Smooth muscle cell (in vitro differentiated cells): ENCODE measurements around the gene SMCO3. TPM values are rescaled to one million over a fixed set of nuclear protein-coding genes. Genes with fewer than 3 reads are reported as not detected.

Experiments used
- DNase-seq: peaks from one replicate; lab custom pipeline; 2025; ENCODE audit not compliant: unreplicated experiment; lab: John Stamatoyannopoulos, UW
- H2AFZ ChIP-seq: fragments of 200-600 bp; sonication (generic); 2 replicates; pipeline ENCODE4 v1.6.0; 2016; ENCODE audit warnings: antibody characterized with exemption, low read depth, mild to moderate bottlenecking
- H3F3A ChIP-seq: fragments of 200-600 bp; sonication (generic); 2 replicates; pipeline ENCODE4 v1.6.0; 2017; ENCODE audit warnings: antibody characterized with exemption, low read depth
- H3K27ac ChIP-seq: fragments of 200-600 bp; sonication (generic); 2 replicates; pipeline ENCODE4 v1.5.1; 2016; ENCODE audit warnings: low read depth, mild to moderate bottlenecking
- H3K27me3 ChIP-seq: fragments of 200-600 bp; sonication (generic); 2 replicates; pipeline ENCODE4 v1.6.1; 2016; ENCODE audit warnings: low read depth, mild to moderate bottlenecking
- H3K36me3 ChIP-seq: fragments of 200-600 bp; sonication (generic); 2 replicates; pipeline ENCODE4 v1.5.1; 2016; ENCODE audit warnings: low read depth
- H3K4me1 ChIP-seq: fragments of 200-600 bp; sonication (generic); 2 replicates; pipeline ENCODE4 v1.5.1; 2016; ENCODE audit warnings: low read depth
- H3K4me2 ChIP-seq: fragments of 200-600 bp; sonication (generic); 2 replicates; pipeline ENCODE4 v1.6.0; 2016; ENCODE audit warnings: mild to moderate bottlenecking
- H3K4me3 ChIP-seq: fragments of 200-600 bp; sonication (generic); 2 replicates; pipeline ENCODE4 v1.5.1; 2016; ENCODE audit warnings: mild to moderate bottlenecking
- H3K79me2 ChIP-seq: fragments of 200-600 bp; sonication (generic); 2 replicates; pipeline ENCODE4 v1.6.0; 2016; ENCODE audit warnings: low read depth, mild to moderate bottlenecking
- H3K9ac ChIP-seq: fragments of 200-600 bp; sonication (generic); 2 replicates; pipeline ENCODE4 v1.6.0; 2016; ENCODE audit warnings: low read depth
- H3K9me3 ChIP-seq: fragments of 200-600 bp; sonication (generic); replicated peaks from 2 replicates; pipeline ENCODE4 v1.5.1; 2016; ENCODE audit warnings: low read depth
- H4K20me1 ChIP-seq: fragments of 200-600 bp; sonication (generic); 2 replicates; pipeline ENCODE4 v1.6.0; 2016; ENCODE audit warnings: low read depth
- WGBS: methylation state at CpG from one replicate; pipeline ENCODE4 v1.1.7; 2016; ENCODE audit warnings: low lambda C conversion rate; 5-methylcytosine and 5-hydroxymethylcytosine counted together
- polyA plus RNA-seq: library from polyadenylated mRNA; unstranded; fragments of >200 nt; fragmentation: Nextera tagmentation; extraction: Ambion mirVana; gene quantifications from 2 replicates; pipeline ENCODE4 v1.2.1, GENCODE V29; 2016
- total RNA-seq: library from RNA; depleted of rRNA; stranded (reverse); fragments of >200 nt; gene quantifications from 2 replicates; pipeline ENCODE4 v1.2.3, GENCODE V29; 2014
- TF ChIP-seq, protein P1 (sequence below): fragments of 200-600 bp; sonication (generic); IDR thresholded peaks from 2 replicates; pipeline ENCODE4 v1.5.1; 2017; ENCODE audit warnings: borderline replicate concordance, mild to moderate bottlenecking, antibody characterized with exemption; ENCODE audit not compliant: insufficient read depth, poor library complexity, severe bottlenecking

The SMCO3 gene
- total and polyA plus RNA-seq, 2 experiments from 2014 or later, result 0.22 to 0.93 TPM

DNA sequence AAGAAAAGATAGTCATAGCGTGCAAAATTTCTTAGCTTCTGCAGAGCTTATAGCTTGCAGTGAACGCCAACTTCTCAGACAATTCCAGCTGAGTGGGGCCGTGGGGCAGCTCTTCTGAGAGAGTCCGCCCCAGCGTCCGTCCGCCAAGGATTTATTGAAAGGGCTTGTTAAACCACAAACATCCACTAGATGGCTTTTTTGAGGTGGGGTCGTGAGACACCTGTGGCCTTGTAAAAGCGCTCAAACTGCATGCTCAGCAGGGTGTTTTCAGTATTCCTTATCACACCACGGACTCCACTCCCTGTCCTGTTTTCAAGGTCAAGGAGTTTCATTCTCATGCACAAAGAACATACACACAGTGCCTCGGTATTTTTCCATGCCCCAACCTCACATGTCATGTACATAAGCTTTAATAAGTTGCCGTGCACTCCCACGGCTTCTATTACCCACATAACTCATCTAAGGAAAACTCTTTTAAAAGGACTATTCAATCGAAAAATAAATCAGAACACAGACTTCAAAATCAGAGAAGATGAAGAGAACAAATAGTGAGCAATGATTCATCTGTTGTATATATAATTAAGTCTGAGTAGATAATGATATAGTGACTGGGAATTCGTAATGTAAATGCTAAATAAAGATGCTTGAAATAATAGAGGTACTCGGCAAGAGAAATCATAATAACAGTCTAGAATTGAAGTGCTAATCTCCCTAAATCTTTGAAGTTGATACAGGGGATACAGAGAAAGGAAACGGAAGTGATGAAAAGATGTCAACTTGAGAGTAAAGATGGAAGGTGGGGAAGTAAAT, 57.4 kb downstream of the SMCO3 start:
- Histone ChIP-seq H3K27me3 (no peaks in the 10 kb centered on the region), H3K79me2 (no peaks in the 10 kb centered on the region), H3K4me3 (peak overlapping the region; percentile 30), H3K4me2 (peak overlapping the region; percentile 79), H3K4me1 (no peaks in the 10 kb centered on the region), H3F3A (peaks cover 6% of the 10 kb centered on the region), H3K27ac (no peak overlapping the region), H3K9ac (no peak overlapping the region), H3K36me3 (no peaks in the 10 kb centered on the region), H4K20me1 (no peaks in the 10 kb centered on the region), H3K9me3 (no peaks in the 10 kb centered on the region), H2AFZ (peak overlapping the region; percentile 56)
- TF ChIP-seq, protein P1, sequence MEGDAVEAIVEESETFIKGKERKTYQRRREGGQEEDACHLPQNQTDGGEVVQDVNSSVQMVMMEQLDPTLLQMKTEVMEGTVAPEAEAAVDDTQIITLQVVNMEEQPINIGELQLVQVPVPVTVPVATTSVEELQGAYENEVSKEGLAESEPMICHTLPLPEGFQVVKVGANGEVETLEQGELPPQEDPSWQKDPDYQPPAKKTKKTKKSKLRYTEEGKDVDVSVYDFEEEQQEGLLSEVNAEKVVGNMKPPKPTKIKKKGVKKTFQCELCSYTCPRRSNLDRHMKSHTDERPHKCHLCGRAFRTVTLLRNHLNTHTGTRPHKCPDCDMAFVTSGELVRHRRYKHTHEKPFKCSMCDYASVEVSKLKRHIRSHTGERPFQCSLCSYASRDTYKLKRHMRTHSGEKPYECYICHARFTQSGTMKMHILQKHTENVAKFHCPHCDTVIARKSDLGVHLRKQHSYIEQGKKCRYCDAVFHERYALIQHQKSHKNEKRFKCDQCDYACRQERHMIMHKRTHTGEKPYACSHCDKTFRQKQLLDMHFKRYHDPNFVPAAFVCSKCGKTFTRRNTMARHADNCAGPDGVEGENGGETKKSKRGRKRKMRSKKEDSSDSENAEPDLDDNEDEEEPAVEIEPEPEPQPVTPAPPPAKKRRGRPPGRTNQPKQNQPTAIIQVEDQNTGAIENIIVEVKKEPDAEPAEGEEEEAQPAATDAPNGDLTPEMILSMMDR, result peak; percentile 43
- no peak for DNase-seq
- WGBS, result 29% methylated on average over 17 of the region's 17 CpGs

Other genes with a start within 250 kb of the SMCO3 start
- 11.1 and 14.1 TPM in 2 replicates for gene PLBD1, start 246.3 kb downstream of the SMCO3 start, total RNA-seq
- gene PLBD1, start 246.3 kb downstream of the SMCO3 start, polyA plus RNA-seq, result 14.0 and 19.9 TPM in 2 replicates
- gene GUCY2C, start 117.6 kb downstream of the SMCO3 start, total RNA-seq, result not detected in 2 replicates
- 0.08 TPM in 1 of 2 replicates, not detected in the other for gene GUCY2C, start 117.6 kb downstream of the SMCO3 start, polyA plus RNA-seq
- gene WBP11, start 10.7 kb downstream of the SMCO3 start, total RNA-seq, result 20.6 and 24.2 TPM in 2 replicates
- gene WBP11, start 10.7 kb downstream of the SMCO3 start, polyA plus RNA-seq, result 55.7 and 56.8 TPM in 2 replicates
- gene C12orf60, start 10.5 kb downstream of the SMCO3 start, total RNA-seq, result 0.63 and 1.6 TPM in 2 replicates
- 1.2 and 1.3 TPM in 2 replicates for gene C12orf60, start 10.5 kb downstream of the SMCO3 start, polyA plus RNA-seq
- 5.0 and 9.0 TPM in 2 replicates for gene ART4, start 29.3 kb upstream of the SMCO3 start, total RNA-seq
- gene ART4, start 29.3 kb upstream of the SMCO3 start, polyA plus RNA-seq, result 1.7 and 2.0 TPM in 2 replicates
- gene MGP, start 71.7 kb upstream of the SMCO3 start, total RNA-seq, result 173 and 176 TPM in 2 replicates
- gene MGP, start 71.7 kb upstream of the SMCO3 start, polyA plus RNA-seq, result 626 and 815 TPM in 2 replicates
- gene ERP27, start 124.4 kb upstream of the SMCO3 start, total RNA-seq, result 3.9 and 7.8 TPM in 2 replicates
- gene ERP27, start 124.4 kb upstream of the SMCO3 start, polyA plus RNA-seq, result 2.7 and 12.3 TPM in 2 replicates
- gene ARHGDIB, start 147.4 kb upstream of the SMCO3 start, total RNA-seq, result 31.5 and 36.4 TPM in 2 replicates
- 35.8 and 39.2 TPM in 2 replicates for gene ARHGDIB, start 147.4 kb upstream of the SMCO3 start, polyA plus RNA-seq
- gene PDE6H, start 158.9 kb upstream of the SMCO3 start, total RNA-seq, result not detected in 2 replicates
- not detected in 2 replicates for gene PDE6H, start 158.9 kb upstream of the SMCO3 start, polyA plus RNA-seq